Brain microvascular endothelial cell (primary cell): ENCODE measurements around the gene AP1S1.

Source experiments
- DNase-seq: peaks from one replicate; pipeline ENCODE4 v3.0.0-alpha.2; 2020
- H3K27ac ChIP-seq: fragments of 250-450 bp; sonication (Bioruptor Pico); 2 replicates; pipeline ENCODE4 v1.5.1; 2020; ENCODE audit warnings: mild to moderate bottlenecking, moderate library complexity
- H3K27me3 ChIP-seq: fragments of 250-450 bp; sonication (Bioruptor Pico); replicated peaks from 2 replicates; pipeline ENCODE4 v1.5.1; 2020; ENCODE audit warnings: mild to moderate bottlenecking
- H3K36me3 ChIP-seq: fragments of 250-450 bp; sonication (Bioruptor Pico); replicated peaks from 2 replicates; pipeline ENCODE4 v1.5.1; 2020; ENCODE audit warnings: mild to moderate bottlenecking
- H3K4me3 ChIP-seq: 2 replicates; pipeline ENCODE4 v1.5.1; 2011; ENCODE audit warnings: low read depth, mild to moderate bottlenecking, control low read depth, low read length, moderate library complexity
- CTCF ChIP-seq: IDR thresholded peaks from 2 replicates; pipeline ENCODE4 v1.5.1; 2011; ENCODE audit warnings: low read depth, mild to moderate bottlenecking, moderate library complexity, low read length, control low read depth, inconsistent platforms; ENCODE audit errors: missing control alignments
- in situ Hi-C: cut with HindIII; loops from 2 replicates; pipeline ENCODE4 v1.10.0; 2017; ENCODE audit warnings: low sequenced_read_pairs, low pct_ligation_motif_present

Gene AP1S1

GRCh38 chr7:101170617-101171441 is 16.6 kb downstream of the AP1S1 start:
- no peaks in the 10 kb centered on the region for H3K36me3 ChIP-seq
- H3K27ac ChIP-seq = no peak overlapping the region
- H3K27me3 ChIP-seq = peaks cover 64% of the 10 kb centered on the region
- no peak overlapping the region for H3K4me3 ChIP-seq
- in situ Hi-C loops = loop anchor here (25.0 kb wide), 1 partner anchor 116 kb away; no protein-coding TSS in a partner anchor
- TF ChIP-seq CTCF = no peak
- no peak for DNase-seq

GRCh38 chr7:101171442-101171837 is 17.2 kb downstream of the AP1S1 start:
- TF ChIP-seq CTCF = peak; percentile 43
- no peak for DNase-seq
- H3K36me3 ChIP-seq = no peaks in the 10 kb centered on the region
- peaks cover 65% of the 10 kb centered on the region for H3K27me3 ChIP-seq
- in situ Hi-C loops = loop anchor here (25.0 kb wide), 1 partner anchor 116 kb away; no protein-coding TSS in a partner anchor
- no peak overlapping the region for H3K4me3 ChIP-seq
- H3K27ac ChIP-seq = no peak overlapping the region

- TF ChIP-seq CTCF = no peak
- Histone ChIP-seq H3K36me3 (no peaks in the 10 kb centered on the region), H3K27me3 (peaks cover 66% of the 10 kb centered on the region), H3K4me3 (no peak overlapping the region), H3K27ac (no peak overlapping the region)
- DNase-seq = no peak
- in situ Hi-C loops = loop anchor here (25.0 kb wide), 1 partner anchor 115 kb away; no protein-coding TSS in a partner anchor
Measured at GRCh38 chr7:101172005-101172853, 18.0 kb downstream of the AP1S1 start.

GRCh38 chr7:101172854-101173751 is 18.8 kb downstream of the AP1S1 start:
- Histone ChIP-seq H3K36me3 (no peaks in the 10 kb centered on the region), H3K27ac (no peak overlapping the region), H3K27me3 (peaks cover 70% of the 10 kb centered on the region), H3K4me3 (no peak overlapping the region)
- in situ Hi-C loops = loop anchor here (25.0 kb wide), 1 partner anchor 114 kb away; no protein-coding TSS in a partner anchor
- peak; percentile 58 for DNase-seq
- TF ChIP-seq CTCF = no peak

- H3K4me3 ChIP-seq = no peak overlapping the region
- peaks cover 73% of the 10 kb centered on the region for H3K27me3 ChIP-seq
- TF ChIP-seq CTCF = no peak
Measured at GRCh38 chr7:101173752-101174244, 19.5 kb downstream of the AP1S1 start.

More at GRCh38 chr7:101173752-101174244, 19.5 kb downstream of the AP1S1 start:
- H3K36me3 ChIP-seq = no peaks in the 10 kb centered on the region
- no peak for DNase-seq
- in situ Hi-C loops = loop anchor here (25.0 kb wide), 1 partner anchor 114 kb away; no protein-coding TSS in a partner anchor
- H3K27ac ChIP-seq = no peak overlapping the region
